NCI-H2107 (cell line): ENCODE data around the gene SMYD3.

Experiments
- DNase-seq: peaks from one replicate; lab custom pipeline; 2025; lab: John Stamatoyannopoulos, UW

SMYD3 gene

DNA sequence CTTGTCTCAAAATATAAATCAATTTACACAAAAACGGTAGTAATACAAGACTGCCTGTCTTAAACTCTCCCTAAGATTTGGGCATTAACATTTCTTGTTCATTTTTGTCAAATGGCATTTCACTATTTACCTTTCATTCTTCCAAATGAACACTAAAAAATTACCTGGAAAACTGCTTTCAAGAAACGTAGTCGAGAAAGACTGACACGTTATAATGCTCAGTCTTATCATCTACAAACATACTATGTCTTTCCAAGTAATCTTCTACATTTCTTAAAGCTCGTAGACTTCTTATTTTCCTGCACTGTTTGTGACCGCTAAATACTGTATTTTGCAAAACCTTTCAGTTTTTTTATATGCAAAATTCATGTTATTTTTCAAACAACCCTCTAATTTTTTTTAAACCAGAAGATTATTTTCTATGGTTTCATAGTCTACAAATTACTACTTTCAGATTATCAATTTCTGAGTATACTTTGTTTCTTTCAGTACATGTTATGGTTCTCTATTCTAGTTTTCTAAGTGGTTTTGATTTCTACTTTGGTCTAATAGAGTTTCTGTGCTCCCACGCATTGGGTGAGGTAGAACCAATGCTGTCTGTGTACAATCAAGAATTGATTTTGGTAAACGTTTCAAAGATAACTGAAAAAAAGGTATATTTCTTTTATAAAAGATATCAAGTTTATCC lies 336.4 kb downstream of the SMYD3 start:
- no peak for DNase-seq

DNA sequence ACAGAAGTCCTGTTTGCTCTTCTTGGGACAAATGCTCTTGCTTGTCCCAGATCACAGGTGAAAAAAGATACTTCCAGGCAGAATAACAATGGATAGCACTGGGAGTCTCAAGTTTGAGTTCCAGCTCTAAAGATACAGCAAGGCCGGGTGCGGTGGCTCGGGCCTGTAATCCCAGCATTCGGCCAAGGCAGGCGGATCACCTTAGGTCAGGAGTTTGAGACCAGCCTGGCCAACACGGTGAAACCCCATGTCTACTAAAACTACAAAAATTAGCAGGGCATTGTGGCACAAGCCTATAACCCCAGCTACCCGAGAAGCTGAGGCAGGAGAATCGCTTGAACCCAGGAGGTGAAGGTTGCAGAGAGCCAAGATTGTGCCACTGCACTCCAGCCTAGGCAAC lies 337.6 kb downstream of the SMYD3 start:
- DNase-seq, result no peak

DNA sequence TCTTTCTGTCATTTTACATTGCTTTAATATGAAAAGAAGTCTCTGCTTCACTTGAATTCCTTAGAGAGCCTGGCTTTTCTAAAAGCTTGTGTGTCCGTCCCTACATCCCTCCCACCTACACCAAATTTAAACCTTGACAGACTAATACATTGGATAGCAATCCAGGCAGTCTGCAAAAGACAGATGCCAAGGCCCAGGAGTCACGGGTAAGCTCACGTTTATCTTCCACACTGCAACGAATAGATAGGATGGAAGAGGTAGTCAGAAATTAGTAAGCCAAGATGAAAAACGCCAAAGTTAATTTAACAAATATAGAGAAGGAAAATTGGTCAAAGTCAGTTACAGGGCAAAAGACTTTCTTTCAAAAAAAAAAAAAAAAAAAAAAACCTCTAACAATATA lies 338.1 kb downstream of the SMYD3 start:
- DNase-seq, result no peak

DNA sequence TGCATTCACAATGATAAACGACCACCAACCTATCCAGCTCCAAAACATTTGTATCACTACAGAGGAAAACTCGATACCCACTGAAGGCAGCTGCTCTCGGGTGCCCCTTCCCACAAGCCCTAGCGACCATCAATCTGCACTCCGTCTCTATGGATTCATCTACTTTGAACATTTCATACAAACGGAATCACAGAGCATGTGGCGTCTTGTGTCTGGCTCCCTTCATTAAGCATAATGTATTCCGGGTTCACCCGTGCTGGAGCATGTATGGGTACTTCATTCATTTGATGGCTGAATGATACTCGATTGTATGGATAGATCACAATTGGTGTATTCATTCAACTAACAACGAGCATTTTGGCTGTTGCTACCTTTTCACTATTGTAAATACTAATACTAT lies 340.2 kb downstream of the SMYD3 start:
- no peak for DNase-seq

DNA sequence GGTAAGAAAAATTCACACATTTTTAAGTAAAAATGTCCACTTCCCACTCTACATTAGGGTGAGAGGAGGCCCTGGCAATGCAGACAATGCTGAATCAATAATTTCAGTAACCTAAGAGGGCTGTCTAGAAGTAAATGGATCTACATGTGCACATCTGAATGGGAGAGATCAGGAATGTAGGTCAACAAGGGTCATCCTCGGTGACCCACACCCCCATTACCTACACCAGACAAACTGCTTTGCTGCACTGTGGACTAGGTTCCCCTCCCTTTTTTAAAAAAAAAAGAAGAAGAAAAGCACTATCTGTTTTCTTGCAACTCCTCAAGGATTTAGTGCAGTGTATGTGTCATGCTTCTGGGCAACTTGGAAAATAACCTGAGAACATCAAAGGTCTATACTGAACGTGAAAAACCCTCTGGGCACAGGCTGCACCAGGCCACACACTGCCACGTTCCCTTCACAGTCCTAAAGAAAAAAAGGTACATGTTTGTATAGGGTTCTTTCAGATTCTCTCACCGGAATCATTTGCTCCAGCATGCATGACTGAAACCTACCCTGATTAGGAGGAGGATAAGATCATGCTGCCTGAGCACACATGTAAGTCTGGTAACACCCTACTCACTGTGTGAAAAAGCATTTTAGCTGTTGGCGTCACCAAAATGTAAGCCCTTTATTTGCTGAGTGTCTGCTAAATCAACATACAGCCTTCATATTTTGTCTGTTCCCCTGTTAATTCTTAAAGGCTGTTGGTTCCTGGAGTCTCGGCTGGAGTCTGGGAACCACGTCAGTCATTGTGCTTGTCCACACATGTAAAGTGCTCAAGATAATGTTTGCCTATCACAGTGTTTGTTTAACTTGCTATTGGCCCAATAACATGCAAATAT lies 341.0 kb downstream of the SMYD3 start:
- no peak for DNase-seq

DNA sequence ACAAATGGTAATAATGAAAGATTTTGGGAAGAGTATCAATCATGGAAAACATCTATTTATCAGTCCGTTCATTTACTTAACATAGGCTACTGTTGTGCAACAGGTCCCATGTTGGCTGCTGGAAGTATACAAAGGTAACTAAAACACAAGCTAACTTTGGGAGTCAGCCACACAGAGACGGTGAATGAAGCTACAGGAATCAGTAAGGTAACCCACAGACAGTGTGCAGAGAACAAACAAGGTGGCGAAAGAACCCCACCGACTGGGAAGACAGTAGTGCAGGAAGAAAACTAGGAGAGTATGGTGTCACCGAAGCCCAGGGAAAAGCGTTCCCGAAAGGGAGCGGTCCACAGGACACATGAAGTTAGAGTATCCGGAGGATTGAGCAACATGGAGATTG lies 342.3 kb downstream of the SMYD3 start:
- DNase-seq, result no peak

DNA sequence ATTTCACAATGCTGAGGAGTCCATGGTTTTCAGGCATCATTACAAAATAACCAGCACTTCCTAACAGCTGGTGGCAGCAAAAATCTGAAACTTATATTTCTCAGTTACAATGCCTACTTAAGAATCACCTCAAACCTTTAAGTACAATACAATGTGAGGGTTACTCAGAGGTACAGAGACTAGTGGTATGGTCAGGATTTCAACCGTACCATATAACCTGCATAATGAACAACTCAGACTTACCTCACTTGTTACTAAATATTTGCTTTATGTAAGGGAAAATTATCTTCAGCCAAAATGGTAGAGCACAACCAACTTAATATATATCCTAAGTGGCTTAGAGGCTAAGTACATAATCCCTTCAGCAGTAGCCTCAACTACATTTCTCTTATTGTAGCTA lies 344.5 kb downstream of the SMYD3 start:
- no peak for DNase-seq

DNA sequence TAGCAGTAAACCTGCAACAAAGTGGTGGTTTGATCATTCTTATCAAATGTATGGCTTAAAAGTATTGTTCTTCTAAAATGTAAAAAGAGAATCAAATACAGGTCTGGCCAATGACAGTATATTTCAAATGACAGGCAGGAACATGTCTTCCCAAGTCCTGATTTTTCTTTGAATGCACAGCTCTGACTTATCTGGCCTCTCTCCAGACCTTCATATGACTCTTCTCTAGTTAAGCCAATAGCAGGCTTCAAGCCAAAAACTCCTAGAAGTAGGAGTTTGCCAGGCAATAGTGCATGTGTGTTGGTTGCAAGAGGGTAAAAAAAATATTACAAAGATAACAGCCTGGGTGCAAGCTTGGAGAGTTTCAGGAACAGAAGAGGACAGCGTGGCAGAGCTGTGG lies 345.5 kb downstream of the SMYD3 start:
- peak; percentile 16 for DNase-seq

DNA sequence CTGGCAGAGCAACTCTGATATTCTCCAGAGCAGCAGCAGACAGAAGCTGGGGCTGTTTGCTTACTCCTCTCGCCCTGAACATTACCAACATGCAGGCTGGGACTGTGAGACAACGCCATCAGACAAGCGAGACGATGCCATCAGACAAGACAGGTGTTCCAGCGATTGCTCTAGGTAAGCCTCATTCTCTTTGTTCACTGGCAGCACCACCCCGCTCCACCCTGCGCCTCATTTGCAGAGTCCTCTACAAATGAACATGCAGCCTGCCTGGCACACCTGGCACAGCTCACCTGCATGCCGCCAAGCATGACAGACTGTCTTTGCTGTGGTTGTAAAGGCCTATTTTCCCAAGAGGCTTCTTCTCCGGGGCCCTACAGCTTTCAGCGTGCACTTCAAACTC lies 346.2 kb downstream of the SMYD3 start:
- peak; percentile 76 for DNase-seq

DNA sequence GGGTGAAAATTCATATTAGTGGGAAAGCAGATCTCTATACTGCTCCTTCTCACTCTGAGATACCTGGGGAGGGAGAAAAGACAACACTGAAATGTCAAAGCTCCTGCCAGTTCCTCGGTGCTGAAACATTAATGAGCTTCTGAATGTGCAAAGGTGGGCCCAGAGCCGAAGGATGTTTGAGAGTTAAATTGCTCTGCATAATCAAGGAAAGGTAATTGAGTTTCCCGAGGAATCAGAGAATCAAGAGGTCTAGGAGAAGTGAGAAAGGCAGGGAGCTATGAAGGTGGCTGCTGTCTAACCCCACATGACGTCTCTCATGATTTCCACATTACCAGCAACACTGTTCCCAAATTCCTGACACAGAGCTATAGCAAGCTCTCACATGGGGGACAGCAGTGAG lies 346.7 kb downstream of the SMYD3 start:
- no peak for DNase-seq

DNA sequence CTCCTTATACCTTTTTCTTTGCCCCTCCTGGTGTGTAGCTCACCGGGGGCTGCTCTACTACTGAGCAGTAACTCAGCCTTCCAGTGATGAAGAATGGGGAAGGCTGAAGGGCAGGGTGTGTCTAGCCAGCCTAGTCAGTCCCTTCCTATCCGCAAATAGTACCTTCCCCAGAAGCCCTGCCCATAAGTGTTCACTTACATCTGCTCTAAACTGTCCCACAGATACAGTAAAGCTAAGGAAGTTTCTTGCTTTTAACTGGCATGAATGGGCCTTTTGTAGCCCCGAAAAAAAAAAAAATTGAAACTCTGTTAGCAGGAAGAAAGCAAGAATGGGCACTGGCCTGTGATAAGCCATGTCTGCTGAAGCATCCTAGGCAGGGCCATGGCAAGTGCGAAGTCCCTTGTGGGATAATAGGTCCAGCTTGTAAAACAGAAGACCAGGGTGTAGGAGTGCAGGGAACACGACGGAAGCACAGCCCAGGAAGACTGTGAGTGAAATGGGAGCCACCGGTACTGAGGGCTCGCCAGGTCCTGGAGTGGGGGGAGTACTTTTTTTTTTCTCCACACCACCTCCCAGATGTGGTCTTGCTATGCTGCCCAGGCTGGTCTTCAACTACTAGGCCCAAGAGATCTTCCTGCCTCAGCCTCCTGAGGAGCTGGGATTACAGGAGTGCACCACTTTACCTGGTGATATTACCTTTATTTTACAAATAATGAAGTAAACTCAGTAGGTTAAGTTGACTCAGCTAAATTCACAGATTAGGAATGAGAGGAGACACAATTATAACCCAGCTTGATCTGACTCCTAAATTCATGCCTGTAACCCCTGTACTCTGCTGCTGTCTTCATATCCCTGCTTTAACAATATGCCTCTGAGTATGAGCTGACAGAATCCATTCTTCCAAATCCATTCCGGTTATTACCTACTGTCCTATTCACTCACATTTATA lies 347.5 kb downstream of the SMYD3 start:
- DNase-seq, result no peak

DNA sequence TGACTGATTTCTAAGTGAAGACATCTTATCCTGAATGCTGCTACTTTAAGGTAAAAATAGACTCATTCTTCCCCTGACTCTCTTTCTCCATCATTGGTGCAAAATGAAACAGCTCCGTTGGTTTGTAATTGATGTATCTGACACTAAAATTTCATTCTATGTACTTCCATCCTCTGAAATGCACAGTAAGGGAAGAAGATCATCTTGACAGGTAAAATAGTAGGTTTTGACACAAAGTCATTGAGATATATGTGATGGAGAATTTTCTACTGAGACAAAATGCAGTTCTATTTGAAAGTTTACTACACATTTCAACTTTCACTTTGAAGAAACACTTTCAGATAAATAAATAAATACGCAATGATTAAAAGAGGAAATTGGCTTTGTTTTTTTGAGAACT lies 348.9 kb downstream of the SMYD3 start:
- no peak for DNase-seq

DNA sequence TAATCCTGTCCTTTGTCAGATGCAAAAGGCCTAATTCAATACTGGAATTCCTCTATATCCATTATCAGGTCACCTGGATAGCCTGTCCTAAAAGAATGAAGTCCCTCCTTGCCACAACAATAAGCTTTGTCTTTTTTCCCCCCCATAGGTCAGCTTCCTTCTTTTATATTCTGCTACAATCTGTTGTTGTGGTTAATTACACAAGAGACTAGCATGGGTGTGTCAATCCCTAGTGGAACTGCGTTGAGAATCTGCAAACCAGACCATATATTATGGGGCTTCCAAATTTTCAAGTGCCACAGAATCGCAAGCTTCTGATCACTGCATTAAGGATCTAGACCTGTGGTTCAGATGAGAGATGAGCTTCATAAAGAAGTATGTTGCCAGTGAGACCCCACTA lies 349.6 kb downstream of the SMYD3 start:
- DNase-seq, result no peak

DNA sequence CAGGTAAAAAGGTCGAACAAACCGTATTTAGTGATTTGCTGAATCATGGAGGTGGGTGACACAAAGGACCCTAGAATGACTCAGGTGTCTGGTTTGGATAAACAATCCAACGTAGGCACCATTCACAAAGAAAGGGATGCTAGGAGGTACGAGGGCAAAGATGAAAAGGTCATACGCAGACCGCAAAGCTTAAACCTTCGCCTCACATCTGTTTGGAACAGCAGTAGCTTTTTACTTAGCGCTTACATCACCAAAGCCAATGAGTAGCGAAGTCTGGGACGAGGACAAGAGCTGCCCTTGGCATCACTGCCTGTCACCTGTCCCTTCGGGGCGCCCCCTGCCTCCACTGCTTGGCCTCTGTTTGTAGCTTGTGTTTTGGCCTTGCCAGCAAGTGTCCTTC lies 350.2 kb downstream of the SMYD3 start:
- DNase-seq, result no peak

DNA sequence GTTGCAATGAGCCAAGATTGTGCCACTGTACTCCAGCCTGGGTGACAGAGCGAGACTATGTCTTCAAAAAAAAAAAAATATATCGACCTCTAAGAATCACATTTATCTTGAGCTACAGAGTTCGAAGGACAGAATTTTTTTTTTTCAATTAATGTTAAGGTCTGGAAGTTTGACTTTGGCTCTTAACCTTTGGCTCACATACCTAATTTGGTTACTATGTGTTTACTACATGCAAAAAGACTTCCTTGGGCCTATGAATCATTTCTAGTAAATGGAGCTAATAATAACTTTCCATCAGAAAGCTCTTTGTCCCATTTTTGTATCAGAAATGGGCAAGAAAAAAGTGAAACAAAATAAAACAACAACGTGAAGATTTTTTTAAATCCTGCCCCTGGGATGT lies 351.2 kb downstream of the SMYD3 start:
- DNase-seq, result no peak

DNA sequence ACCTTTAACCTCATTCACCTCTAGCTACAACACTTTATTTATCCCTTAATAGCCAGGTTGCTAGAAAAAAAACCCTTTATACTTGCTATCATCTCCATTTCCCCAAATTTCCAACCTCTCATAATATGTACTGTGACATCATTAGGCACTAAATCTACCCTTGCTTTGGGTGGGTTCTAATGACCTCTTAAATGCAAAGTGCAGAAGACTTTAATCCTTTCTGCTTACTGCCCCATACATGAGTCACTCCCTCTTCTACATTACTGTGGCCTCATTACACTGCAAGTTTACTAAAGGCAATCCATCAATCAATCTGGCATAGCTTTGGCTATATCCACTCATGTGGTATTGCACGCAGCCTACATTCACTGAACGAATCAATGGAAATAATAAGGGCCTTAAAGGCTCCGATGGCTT lies 353.3 kb downstream of the SMYD3 start:
- DNase-seq, result no peak

DNA sequence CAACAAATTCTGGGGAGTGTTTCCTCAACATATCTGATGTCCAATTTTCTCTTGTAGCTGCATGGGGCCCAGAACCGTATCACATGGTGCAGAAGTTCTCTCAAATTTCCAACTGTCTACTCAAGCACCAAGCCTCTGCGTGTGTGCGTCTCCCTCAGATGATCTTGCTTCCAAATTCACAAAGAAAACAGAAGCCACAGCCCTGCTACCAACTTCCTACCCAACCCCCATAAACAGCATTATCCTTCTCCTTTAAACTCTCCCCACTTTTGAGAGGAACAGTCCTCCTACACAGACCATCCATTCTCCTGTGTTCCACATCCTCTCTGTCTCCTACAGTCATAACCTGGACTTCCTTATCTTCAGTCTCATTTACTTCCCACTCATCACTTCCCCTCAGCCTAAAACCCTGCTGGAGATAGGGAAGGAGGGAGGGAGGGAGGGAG lies 354.1 kb downstream of the SMYD3 start:
- DNase-seq, result no peak

DNA sequence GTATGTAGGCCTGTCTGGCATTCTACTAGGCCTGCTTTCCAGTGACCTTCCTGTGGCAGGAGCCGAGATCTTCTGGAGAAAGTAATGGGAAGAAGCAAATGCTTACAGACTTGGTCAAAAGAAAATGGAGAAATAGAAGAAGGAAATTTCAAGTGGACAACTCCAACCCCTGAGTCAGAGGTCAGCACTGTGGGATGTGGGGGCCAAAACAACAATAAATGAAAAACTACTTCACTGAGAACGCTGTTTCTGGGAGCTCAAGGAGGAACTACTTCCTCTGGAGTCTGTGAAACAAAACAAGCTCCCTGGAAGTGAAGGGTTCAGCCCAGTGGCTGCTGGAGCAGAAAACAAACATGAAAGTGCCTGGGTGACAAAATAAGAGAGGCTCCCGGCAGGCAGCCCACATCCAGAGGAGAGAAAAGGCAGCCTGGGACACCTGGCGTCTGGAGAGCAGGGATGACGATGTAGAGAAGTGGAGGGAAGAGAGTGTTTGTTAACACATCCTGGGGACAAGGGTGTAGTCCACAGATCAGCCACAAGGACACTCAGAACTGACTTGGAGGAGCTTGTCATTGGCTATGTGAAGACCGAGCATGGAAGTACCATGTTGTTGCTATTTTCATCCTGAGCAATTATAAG lies 355.2 kb downstream of the SMYD3 start:
- peak; percentile 67 for DNase-seq

DNA sequence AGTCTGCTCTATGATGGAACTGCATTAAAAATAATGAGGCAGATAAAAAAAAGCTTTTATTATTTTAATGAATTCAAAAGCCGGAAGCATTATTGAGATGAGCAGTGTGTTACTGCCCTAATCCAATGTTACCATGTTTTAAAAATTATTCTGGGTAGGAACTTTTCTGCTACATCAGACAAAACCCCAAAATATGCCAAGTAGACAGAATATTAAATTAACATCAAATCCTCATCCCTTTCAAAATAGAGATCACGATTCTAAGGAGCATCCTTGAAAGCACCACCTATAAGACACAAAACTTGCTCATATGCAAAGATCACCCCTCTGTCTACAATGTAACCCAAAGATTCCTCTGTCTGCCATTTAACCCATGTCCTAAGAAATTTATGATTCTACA lies 357.5 kb downstream of the SMYD3 start:
- DNase-seq, result no peak

DNA sequence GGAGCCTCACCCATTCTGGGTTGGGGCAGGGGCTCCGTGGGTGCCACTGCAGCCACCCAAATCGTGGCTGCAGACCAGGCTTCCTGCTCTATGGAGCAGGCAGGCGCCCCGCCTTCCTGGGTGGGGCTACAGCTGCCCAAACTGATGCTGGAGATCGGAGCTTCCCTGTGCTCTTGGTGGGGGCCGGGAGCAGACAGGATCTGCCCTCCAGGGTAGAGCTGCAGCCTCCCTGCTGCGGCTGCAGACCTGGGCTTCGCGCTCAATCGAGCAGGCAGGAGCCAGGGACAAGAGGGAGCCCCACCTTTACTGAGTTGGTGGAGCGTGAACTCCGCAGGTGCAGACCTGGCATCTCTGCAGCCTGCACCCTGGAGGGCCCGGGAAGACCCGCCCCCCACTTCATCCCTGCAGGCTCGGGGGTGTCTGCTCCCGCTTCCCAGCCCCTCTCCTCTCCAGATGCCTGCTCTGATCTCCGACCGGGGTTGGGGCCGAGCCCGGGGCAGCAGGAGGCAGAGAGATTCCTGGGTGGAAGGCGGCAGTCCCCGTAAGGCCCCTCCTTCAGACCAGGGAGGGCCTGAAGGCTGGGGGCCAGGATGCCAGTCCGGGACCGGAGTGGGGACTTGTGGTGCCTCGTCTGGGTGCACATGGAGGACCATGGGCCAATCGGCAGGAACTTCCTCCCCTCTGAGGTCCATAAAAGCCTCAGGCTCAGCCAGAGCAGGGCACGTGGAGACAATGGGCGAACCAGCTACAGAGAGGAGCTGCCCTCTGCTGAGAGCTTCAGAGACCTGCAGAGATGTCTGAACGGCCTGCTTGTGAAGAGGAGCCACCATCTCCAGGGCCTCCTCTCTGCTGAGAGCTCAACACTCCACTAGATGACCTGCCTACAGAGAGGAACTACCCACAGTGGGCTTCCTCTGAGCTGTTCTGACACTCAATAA lies 359.3 kb downstream of the SMYD3 start:
- DNase-seq, result no peak
